H1 (cell line): ENCODE measurements around the gene EXD2.

Experiments used
- EZH2 ChIP-seq: fragments of 200-600 bp; sonication (generic); IDR thresholded peaks from 2 replicates; pipeline ENCODE4 v1.7.1; 2012; ENCODE audit warnings: low read depth, mild to moderate bottlenecking, moderate library complexity, low read length, inconsistent platforms; ENCODE audit not compliant: severe bottlenecking
- POLR2A ChIP-seq, 2 experiments: IDR thresholded peaks; 1 replicate in 1 of 2; 2 replicates in 1 of 2; pipeline ENCODE4 v1.6.1; 2011; ENCODE audit warnings: low read depth in 2 of 2, low read length in 2 of 2, mild to moderate bottlenecking in 2 of 2; ENCODE audit errors: control extremely low read depth in 1 of 2
- RFX5 ChIP-seq: IDR thresholded peaks from 2 replicates; pipeline ENCODE4 v1.6.1; 2011; ENCODE audit warnings: low read depth, low read length, improper control_type of control experiment, borderline replicate concordance
- TF ChIP-seq, protein P1 (sequence below), 3 experiments: IDR thresholded peaks; 1 replicate in 2 of 3; 2 replicates in 1 of 3; pipeline versions ENCODE4 v1.5.1 to v1.6.1; 2011; ENCODE audit warnings: low read length in 3 of 3, mild to moderate bottlenecking in 3 of 3, inconsistent platforms in 2 of 3, low read depth in 1 of 3, moderate library complexity in 1 of 3; ENCODE audit not compliant: insufficient read depth in 1 of 3; ENCODE audit errors: control extremely low read depth in 1 of 3
- TF ChIP-seq, protein P2 (sequence below): IDR thresholded peaks from 2 replicates; pipeline ENCODE4 v1.6.1; 2011; ENCODE audit warnings: low read depth, mild to moderate bottlenecking, low read length; ENCODE audit not compliant: insufficient read depth

GRCh38 chr14:69183735-69184134 is 7.6 kb upstream of the EXD2 start:
- TF ChIP-seq, protein P1, sequence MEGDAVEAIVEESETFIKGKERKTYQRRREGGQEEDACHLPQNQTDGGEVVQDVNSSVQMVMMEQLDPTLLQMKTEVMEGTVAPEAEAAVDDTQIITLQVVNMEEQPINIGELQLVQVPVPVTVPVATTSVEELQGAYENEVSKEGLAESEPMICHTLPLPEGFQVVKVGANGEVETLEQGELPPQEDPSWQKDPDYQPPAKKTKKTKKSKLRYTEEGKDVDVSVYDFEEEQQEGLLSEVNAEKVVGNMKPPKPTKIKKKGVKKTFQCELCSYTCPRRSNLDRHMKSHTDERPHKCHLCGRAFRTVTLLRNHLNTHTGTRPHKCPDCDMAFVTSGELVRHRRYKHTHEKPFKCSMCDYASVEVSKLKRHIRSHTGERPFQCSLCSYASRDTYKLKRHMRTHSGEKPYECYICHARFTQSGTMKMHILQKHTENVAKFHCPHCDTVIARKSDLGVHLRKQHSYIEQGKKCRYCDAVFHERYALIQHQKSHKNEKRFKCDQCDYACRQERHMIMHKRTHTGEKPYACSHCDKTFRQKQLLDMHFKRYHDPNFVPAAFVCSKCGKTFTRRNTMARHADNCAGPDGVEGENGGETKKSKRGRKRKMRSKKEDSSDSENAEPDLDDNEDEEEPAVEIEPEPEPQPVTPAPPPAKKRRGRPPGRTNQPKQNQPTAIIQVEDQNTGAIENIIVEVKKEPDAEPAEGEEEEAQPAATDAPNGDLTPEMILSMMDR (IDR thresholded peaks at IDR 0.05; ENCODE audit: control extremely low read depth in 1 of 3, insufficient read depth in 1 of 3, low read depth in 1 of 3, low read length in 3 of 3) = no peak
- no peak for TF ChIP-seq RFX5
- 0 out of 3 replicates have a peak, but pooled peaks of 1 of the 2 experiments have one; percentile 34 for TF ChIP-seq POLR2A (IDR thresholded peaks at IDR 0.05; ENCODE audit: control extremely low read depth in 1 of 2, low read depth in 2 of 2, low read length in 2 of 2)
- no peak for TF ChIP-seq EZH2
- TF ChIP-seq, protein P2, sequence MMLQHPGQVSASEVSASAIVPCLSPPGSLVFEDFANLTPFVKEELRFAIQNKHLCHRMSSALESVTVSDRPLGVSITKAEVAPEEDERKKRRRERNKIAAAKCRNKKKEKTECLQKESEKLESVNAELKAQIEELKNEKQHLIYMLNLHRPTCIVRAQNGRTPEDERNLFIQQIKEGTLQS = no peak
